GM18868 (cell line): ENCODE results near the gene DGKI.

Experiments
- ATAC-seq: cut with Tn5 transposase; IDR thresholded peaks from one replicate; pipeline ENCODE4 v1.9.1; 2021; ENCODE audit warnings: mild to moderate bottlenecking, moderate library complexity; ENCODE audit not compliant: unreplicated experiment

Gene DGKI

GRCh38 chr7:137563981-137564380, 282.8 kb downstream of the DGKI start:
- ATAC-seq: no peak

- no peak for ATAC-seq
These were observed 299.3 kb downstream of the DGKI start for GRCh38 chr7:137547485-137547884.

GRCh38 chr7:137546671-137547070, 300.1 kb downstream of the DGKI start:
- ATAC-seq: no peak

- ATAC-seq: no peak
These were observed 300.8 kb downstream of the DGKI start for GRCh38 chr7:137546009-137546408.

- no peak for ATAC-seq
These were observed 301.6 kb downstream of the DGKI start for GRCh38 chr7:137545059-137545716.

GRCh38 chr7:137544453-137545058, 302.2 kb downstream of the DGKI start:
- no peak for ATAC-seq

GRCh38 chr7:137539111-137539715, 307.6 kb downstream of the DGKI start:
- ATAC-seq: no peak

GRCh38 chr7:137538361-137538762, 308.4 kb downstream of the DGKI start:
- no peak for ATAC-seq

GRCh38 chr7:137535579-137535978, 311.2 kb downstream of the DGKI start:
- no peak for ATAC-seq

- ATAC-seq: no peak
These were observed 315.1 kb downstream of the DGKI start for GRCh38 chr7:137531671-137532070.

- ATAC-seq: no peak
These were observed 319.1 kb downstream of the DGKI start for GRCh38 chr7:137527634-137528033.

GRCh38 chr7:137523171-137523570, 323.6 kb downstream of the DGKI start:
- ATAC-seq: no peak

- ATAC-seq: no peak
These were observed 325.3 kb downstream of the DGKI start for GRCh38 chr7:137521451-137521850.

GRCh38 chr7:137519947-137520346, 326.8 kb downstream of the DGKI start:
- ATAC-seq: no peak

- ATAC-seq: no peak
These were observed 327.5 kb downstream of the DGKI start for GRCh38 chr7:137519181-137519691.

- no peak for ATAC-seq
These were observed 333.7 kb downstream of the DGKI start for GRCh38 chr7:137513091-137513490.

GRCh38 chr7:137507096-137507495, 339.7 kb downstream of the DGKI start:
- no peak for ATAC-seq

- ATAC-seq: no peak
These were observed 340.7 kb downstream of the DGKI start for GRCh38 chr7:137506031-137506430.

GRCh38 chr7:137501562-137501961, 345.2 kb downstream of the DGKI start:
- ATAC-seq: no peak

GRCh38 chr7:137492889-137493288, 353.9 kb downstream of the DGKI start:
- ATAC-seq: no peak

- no peak for ATAC-seq
These were observed 356.9 kb downstream of the DGKI start for GRCh38 chr7:137489880-137490279.

- no peak for ATAC-seq
These were observed 358.7 kb downstream of the DGKI start for GRCh38 chr7:137488038-137488437.
